ENCODE measurements around the gene CALN1.

- no peak for TF ChIP-seq RAD21 (IDR thresholded peaks at IDR 0.05)
- no peak for TF ChIP-seq CTCF (IDR thresholded peaks at IDR 0.05; ENCODE audit: low read depth, low read length, missing input control)
- no peak for TF ChIP-seq TAF1 (conservative IDR thresholded peaks at IDR 0.05)
Observed at GRCh38 chr7:72394016-72394415, 18.1 kb downstream of the CALN1 start.

Measured in liver (tissue), 3 donors.